RWPE2 (cell line): ENCODE measurements around the gene KIAA1328.

Experiments used
- ATAC-seq: fragments of 200-7000 bp; cut with Tn5 transposase; 3 replicates; pipeline ENCODE4 v1.9.1; 2021; ENCODE audit warnings: low read depth
- DNase-seq: peaks from one replicate; pipeline ENCODE4 v3.0.0-alpha.2; 2020; ENCODE audit warnings: low spot score
- H3K27ac ChIP-seq: fragments of 450-650 bp; 2 replicates; pipeline ENCODE4 v1.5.1; 2017; ENCODE audit warnings: mild to moderate bottlenecking; ENCODE audit not compliant: poor library complexity, severe bottlenecking
- H3K27me3 ChIP-seq: fragments of 250-450 bp; sonication (Bioruptor Pico); 2 replicates; pipeline ENCODE4 v1.5.1; 2021; ENCODE audit warnings: mild to moderate bottlenecking, moderate library complexity; ENCODE audit not compliant: insufficient read depth, poor library complexity, severe bottlenecking
- H3K36me3 ChIP-seq: fragments of 250-450 bp; sonication (Bioruptor Pico); 2 replicates; pipeline ENCODE4 v1.5.1; 2020; ENCODE audit warnings: low read depth, mild to moderate bottlenecking, moderate library complexity
- H3K4me1 ChIP-seq: fragments of 250-450 bp; sonication (Bioruptor Pico); 2 replicates; pipeline ENCODE4 v1.5.1; 2021; ENCODE audit warnings: mild to moderate bottlenecking, moderate library complexity; ENCODE audit not compliant: insufficient read depth, poor library complexity, severe bottlenecking
- H3K4me3 ChIP-seq: fragments of 250-450 bp; sonication (Bioruptor Pico); 2 replicates; pipeline ENCODE4 v1.5.1; 2021; ENCODE audit warnings: mild to moderate bottlenecking, moderate library complexity; ENCODE audit not compliant: severe bottlenecking
- H3K9me3 ChIP-seq: fragments of 250-450 bp; sonication (Bioruptor Pico); 2 replicates; pipeline ENCODE4 v1.5.1; 2021; ENCODE audit warnings: mild to moderate bottlenecking, moderate library complexity; ENCODE audit not compliant: severe bottlenecking
- CTCF ChIP-seq: fragments of 450-650 bp; IDR thresholded peaks from one replicate; pipeline ENCODE4 v1.5.1; 2017; ENCODE audit warnings: mild to moderate bottlenecking, moderate library complexity; ENCODE audit not compliant: poor library complexity, severe bottlenecking

Gene KIAA1328

DNA sequence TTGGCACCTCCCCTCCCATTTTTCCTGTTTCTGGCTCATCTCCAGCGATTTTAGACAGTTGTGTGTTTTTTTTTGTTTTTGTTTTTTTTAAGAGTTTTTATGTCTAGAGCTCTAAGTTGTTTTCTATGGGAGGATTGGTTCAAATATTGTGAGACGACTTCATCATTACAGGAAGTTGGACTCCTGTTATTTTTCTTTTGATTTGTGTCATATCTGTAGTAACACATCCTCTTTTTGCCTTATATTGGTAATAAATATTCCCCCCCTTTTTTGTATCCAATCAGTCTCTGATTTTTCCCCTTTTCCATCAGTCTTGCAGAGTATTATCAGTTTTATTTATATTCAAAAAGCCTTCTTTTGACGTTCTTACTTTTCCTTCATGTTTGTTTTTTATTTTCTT is 89.0 kb downstream of the KIAA1328 start:
- H3K4me3 ChIP-seq: no peak overlapping the region
- no peak for DNase-seq
- H3K36me3 ChIP-seq: no peaks in the 10 kb centered on the region
- TF ChIP-seq CTCF: no peak
- no peak overlapping the region for H3K27ac ChIP-seq
- H3K27me3 ChIP-seq: no peaks in the 10 kb centered on the region
- H3K4me1 ChIP-seq: no peaks in the 10 kb centered on the region
- ATAC-seq: no peak
- H3K9me3 ChIP-seq: no peaks in the 10 kb centered on the region

GRCh38 chr18:36929601-36930000 is 100.7 kb downstream of the KIAA1328 start:
- no peaks in the 10 kb centered on the region for H3K36me3 ChIP-seq
- no peak overlapping the region for H3K27ac ChIP-seq
- TF ChIP-seq CTCF: no peak
- H3K9me3 ChIP-seq: peaks cover 2% of the 10 kb centered on the region
- DNase-seq (no peak), ATAC-seq (no peak)
- no peaks in the 10 kb centered on the region for H3K4me1 ChIP-seq
- no peak overlapping the region for H3K4me3 ChIP-seq
- H3K27me3 ChIP-seq: no peaks in the 10 kb centered on the region

DNA sequence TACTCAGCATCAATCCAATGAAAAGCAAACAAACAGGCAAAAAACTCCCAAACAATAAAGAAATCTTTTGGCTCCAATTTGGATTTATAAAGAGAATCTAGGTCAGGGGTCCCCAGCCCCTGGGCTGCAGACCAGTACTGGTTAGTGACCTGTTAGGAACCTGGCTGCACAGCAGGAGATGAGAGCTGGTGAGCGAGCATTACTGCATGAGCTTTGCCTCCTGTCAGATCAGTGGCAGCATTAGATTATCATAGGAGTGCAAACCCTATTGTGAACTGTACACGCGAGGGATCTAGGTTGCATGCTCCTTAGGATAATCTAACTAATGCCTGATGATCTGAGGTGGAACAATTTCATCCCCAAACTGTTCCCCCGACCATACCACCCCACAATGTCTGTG is 102.2 kb downstream of the KIAA1328 start:
- no peaks in the 10 kb centered on the region for H3K4me1 ChIP-seq
- DNase-seq (no peak), ATAC-seq (no peak)
- no peaks in the 10 kb centered on the region for H3K27me3 ChIP-seq
- peaks cover 2% of the 10 kb centered on the region for H3K9me3 ChIP-seq
- no peak overlapping the region for H3K4me3 ChIP-seq
- no peak overlapping the region for H3K27ac ChIP-seq
- no peaks in the 10 kb centered on the region for H3K36me3 ChIP-seq
- no peak for TF ChIP-seq CTCF

GRCh38 chr18:36933552-36933951 is 104.6 kb downstream of the KIAA1328 start:
- H3K9me3 ChIP-seq: peaks cover 2% of the 10 kb centered on the region
- DNase-seq (no peak), ATAC-seq (peak; percentile 14; the same call in 1 of the 3 replicates)
- H3K27ac ChIP-seq: no peak overlapping the region
- TF ChIP-seq CTCF: no peak
- no peak overlapping the region for H3K4me3 ChIP-seq
- no peaks in the 10 kb centered on the region for H3K27me3 ChIP-seq
- H3K4me1 ChIP-seq: no peaks in the 10 kb centered on the region
- H3K36me3 ChIP-seq: no peaks in the 10 kb centered on the region

DNA sequence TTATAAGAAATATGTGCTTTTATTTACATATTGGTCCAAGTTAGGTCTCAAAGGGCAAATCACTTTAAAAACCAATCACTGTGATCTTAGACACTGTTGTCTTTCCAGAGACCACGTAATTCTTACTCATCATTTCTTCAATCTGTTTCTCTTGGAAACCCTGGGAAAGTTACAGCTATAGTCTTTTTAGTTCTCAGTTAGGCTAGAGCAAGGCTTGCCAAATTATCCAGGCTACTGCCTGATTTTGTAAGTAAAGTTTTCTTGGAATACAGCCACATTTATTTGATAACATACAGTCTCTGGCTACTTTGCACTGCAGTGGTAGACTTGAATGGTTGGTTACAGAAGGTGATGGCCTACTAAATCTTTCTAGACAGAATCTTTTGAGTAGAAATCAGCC is 106.0 kb downstream of the KIAA1328 start:
- TF ChIP-seq CTCF: no peak
- H3K4me3 ChIP-seq: no peak overlapping the region
- no peaks in the 10 kb centered on the region for H3K36me3 ChIP-seq
- peak; percentile 80 for ATAC-seq
- H3K27ac ChIP-seq: no peak overlapping the region
- H3K27me3 ChIP-seq: no peaks in the 10 kb centered on the region
- DNase-seq: no peak
- H3K9me3 ChIP-seq: peaks cover 2% of the 10 kb centered on the region
- no peaks in the 10 kb centered on the region for H3K4me1 ChIP-seq
